Mesenchymal stem cell (in vitro differentiated cells and primary cell): ENCODE results near the gene FETUB.

Source experiments
- DNase-seq: peaks from one replicate; pipeline ENCODE4 v3.0.0-alpha.2; 2013
- H2AFZ ChIP-seq: one replicate; pipeline ENCODE4 v1.6.1; 2013; ENCODE audit warnings: low read depth, mild to moderate bottlenecking, control low read depth, inconsistent platforms, low read length, moderate library complexity
- H2AK5ac ChIP-seq: 2 replicates; pipeline ENCODE4 v1.6.1; 2013; ENCODE audit warnings: low read length, moderate library complexity, mild to moderate bottlenecking, inconsistent platforms; ENCODE audit not compliant: severe bottlenecking
- H2BK120ac ChIP-seq: one replicate; pipeline ENCODE4 v1.6.1; 2013; ENCODE audit warnings: low read depth, mild to moderate bottlenecking, inconsistent platforms, low read length, moderate library complexity
- H2BK12ac ChIP-seq, 2 experiments: one replicate each; pipeline ENCODE4 v1.6.1; 2013; ENCODE audit warnings: inconsistent platforms in 2 of 2, low read length in 2 of 2, mild to moderate bottlenecking in 2 of 2, moderate library complexity in 2 of 2, control low read depth in 1 of 2
- H2BK15ac ChIP-seq: one replicate; pipeline ENCODE4 v1.6.1; 2013; ENCODE audit warnings: mild to moderate bottlenecking, low read depth, inconsistent platforms; ENCODE audit not compliant: poor library complexity, severe bottlenecking
- H2BK5ac ChIP-seq: 2 replicates; pipeline ENCODE4 v1.6.1; 2013; ENCODE audit warnings: low read depth, mild to moderate bottlenecking, low read length, control low read depth, inconsistent platforms; ENCODE audit not compliant: poor library complexity, severe bottlenecking
- H3K14ac ChIP-seq, 2 experiments: one replicate each; pipeline ENCODE4 v1.6.1; 2013; ENCODE audit warnings: inconsistent platforms in 2 of 2, low read length in 2 of 2, control low read depth in 1 of 2, mild to moderate bottlenecking in 1 of 2, moderate library complexity in 1 of 2
- H3K18ac ChIP-seq, 2 experiments: one replicate each; pipeline ENCODE4 v1.6.1; 2013; ENCODE audit warnings: inconsistent platforms in 2 of 2, low read length in 2 of 2, control low read depth in 1 of 2, low read depth in 1 of 2, mild to moderate bottlenecking in 1 of 2
- H3K23ac ChIP-seq, 2 experiments: one replicate each; pipeline ENCODE4 v1.6.1; 2013; ENCODE audit warnings: inconsistent platforms in 2 of 2, low read length in 2 of 2, mild to moderate bottlenecking in 2 of 2, moderate library complexity in 2 of 2, control low read depth in 1 of 2
- H3K27ac ChIP-seq: 2 replicates; pipeline ENCODE4 v1.5.1; 2013; ENCODE audit warnings: mild to moderate bottlenecking, moderate library complexity, low read length, control low read depth, inconsistent platforms; ENCODE audit not compliant: poor library complexity, severe bottlenecking
- H3K27me3 ChIP-seq, 2 experiments: 2 replicates each; pipeline versions ENCODE4 v1.6.1 to v1.7.0; 2013; ENCODE audit warnings: low read length in 2 of 2, mild to moderate bottlenecking in 2 of 2, moderate library complexity in 2 of 2, control low read depth in 1 of 2, inconsistent platforms in 1 of 2; ENCODE audit not compliant: control insufficient read depth in 1 of 2, insufficient read depth in 1 of 2
- H3K36me3 ChIP-seq, 2 experiments: 2 replicates each; pipeline versions ENCODE4 v1.6.1 to v1.7.0; 2013; ENCODE audit warnings: low read length in 2 of 2, control low read depth in 1 of 2, inconsistent platforms in 1 of 2, low read depth in 1 of 2, mild to moderate bottlenecking in 1 of 2; ENCODE audit not compliant: insufficient read depth in 2 of 2, control insufficient read depth in 1 of 2
- H3K4ac ChIP-seq, 2 experiments: one replicate each; pipeline ENCODE4 v1.6.1; 2013; ENCODE audit warnings: inconsistent platforms in 2 of 2, low read length in 2 of 2, mild to moderate bottlenecking in 2 of 2, moderate library complexity in 2 of 2, control low read depth in 1 of 2, low read depth in 1 of 2
- H3K4me1 ChIP-seq: 2 replicates; pipeline ENCODE4 v1.6.1; 2013; ENCODE audit warnings: low read depth, low read length, control low read depth; ENCODE audit not compliant: control insufficient read depth, insufficient read depth
- H3K4me2 ChIP-seq: 2 replicates; pipeline ENCODE4 v1.6.1; 2013; ENCODE audit warnings: low read length, mild to moderate bottlenecking, inconsistent platforms; ENCODE audit not compliant: poor library complexity, severe bottlenecking
- H3K4me3 ChIP-seq, 2 experiments: 2 replicates each; pipeline versions ENCODE4 v1.5.1 to v1.7.0; 2013; ENCODE audit warnings: low read length in 2 of 2, mild to moderate bottlenecking in 2 of 2, control low read depth in 1 of 2, low read depth in 1 of 2; ENCODE audit not compliant: insufficient read depth in 1 of 2
- H3K79me1 ChIP-seq: replicated peaks from 2 replicates; pipeline ENCODE4 v1.6.1; 2013; ENCODE audit warnings: mild to moderate bottlenecking, control low read depth, low read length, inconsistent platforms; ENCODE audit not compliant: poor library complexity, severe bottlenecking
- H3K9ac ChIP-seq: 2 replicates; pipeline ENCODE4 v1.7.0; 2013; ENCODE audit warnings: mild to moderate bottlenecking, low read length, moderate library complexity
- H3K9me3 ChIP-seq: 2 replicates; pipeline ENCODE4 v1.7.0; 2013; ENCODE audit warnings: mild to moderate bottlenecking, low read length; ENCODE audit not compliant: control insufficient read depth
- H4K8ac ChIP-seq: one replicate; pipeline ENCODE4 v1.6.1; 2013; ENCODE audit warnings: inconsistent platforms, mild to moderate bottlenecking, low read length, moderate library complexity
- H4K91ac ChIP-seq: one replicate; pipeline ENCODE4 v1.6.1; 2013; ENCODE audit warnings: mild to moderate bottlenecking, low read length, inconsistent platforms
- WGBS: methylation state at CpG from one replicate; pipeline ENCODE4 v1.1.7; 2013; ENCODE audit warnings: mixed read lengths; 5-methylcytosine and 5-hydroxymethylcytosine counted together

The FETUB gene

DNA sequence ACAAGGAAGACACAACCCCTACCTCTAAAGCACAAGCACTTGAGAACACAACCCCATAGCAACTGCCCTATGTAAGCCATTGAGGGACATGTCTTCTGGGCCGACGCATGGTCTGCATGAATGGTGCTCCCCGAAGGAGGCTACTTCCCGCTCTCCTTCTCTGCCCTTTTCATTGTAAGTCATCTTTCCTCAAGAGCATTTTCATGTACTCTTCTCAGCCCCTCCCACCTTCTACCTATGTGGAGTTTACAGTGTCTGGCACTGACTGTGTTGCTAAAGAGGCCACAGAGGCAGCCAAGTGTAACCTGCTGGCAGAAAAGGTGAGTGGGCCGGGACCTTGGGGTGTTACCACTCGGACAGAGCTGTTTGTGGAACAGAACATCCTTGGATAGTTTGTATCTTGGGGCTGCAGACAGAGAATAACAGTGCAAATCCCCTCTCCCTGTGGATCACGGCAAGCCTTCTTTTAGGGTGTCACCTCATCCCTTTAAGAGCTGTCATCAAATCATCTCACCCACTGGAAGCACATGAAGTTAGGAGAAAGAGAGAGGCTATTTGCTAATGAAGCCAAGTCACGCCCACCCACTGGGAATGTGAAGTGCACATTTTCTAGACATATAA lies 21.8 kb upstream of the FETUB start:
- no peak overlapping the region for H3K9ac ChIP-seq
- WGBS, result 88% methylated on average over 6 of the region's 8 CpGs
- H2AFZ ChIP-seq, result no peak overlapping the region

DNA sequence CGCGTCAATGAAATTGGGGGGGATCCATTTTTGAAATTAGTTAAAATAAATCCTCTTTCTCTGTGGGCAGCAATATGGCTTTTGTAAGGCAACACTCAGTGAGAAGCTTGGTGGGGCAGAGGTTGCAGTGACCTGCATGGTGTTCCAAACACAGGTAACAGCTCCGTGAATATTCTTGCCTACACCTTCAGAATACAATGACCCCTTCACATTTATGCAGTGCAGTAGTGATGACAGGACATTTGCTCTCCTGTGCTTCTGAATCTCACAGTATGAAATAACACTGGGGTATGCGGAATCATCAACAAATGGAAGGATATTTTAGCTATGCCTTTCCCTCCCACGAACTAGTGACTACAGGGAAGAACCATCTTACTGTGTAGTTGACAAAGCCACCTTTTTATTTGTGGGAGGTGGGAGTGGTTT lies 20.4 kb upstream of the FETUB start:
- Histone ChIP-seq H3K23ac (no peak overlapping the region), H4K91ac (no peak overlapping the region), H4K8ac (no peak overlapping the region), H2AK5ac (no peak overlapping the region), H2AFZ (no peak overlapping the region), H3K14ac (no peak overlapping the region), H3K27me3 (peaks cover 10 to 48% of the 10 kb centered on the region in 2 experiments), H3K18ac (no peak overlapping the region), H3K36me3 (no peaks in the 10 kb centered on the region), H3K4me3 (no peak overlapping the region), H3K4me2 (no peak overlapping the region), H3K9ac (no peak overlapping the region), H3K9me3 (no peaks in the 10 kb centered on the region), H2BK120ac (no peak overlapping the region), H3K27ac (no peak overlapping the region), H3K79me1 (peaks cover 2% of the 10 kb centered on the region), H3K4ac (no peak overlapping the region), H3K4me1 (peaks cover 12% of the 10 kb centered on the region), H2BK5ac (no peak overlapping the region), H2BK12ac (no peak overlapping the region), H2BK15ac (no peak overlapping the region)
- WGBS, result 94% methylated on average over 5 of the region's 5 CpGs
- no peak for DNase-seq

More for the DNA sequence above, 21.8 kb upstream of the FETUB start:
- no peaks in the 10 kb centered on the region for H3K36me3 ChIP-seq
- no peak for DNase-seq
- no peak overlapping the region for H2BK12ac ChIP-seq
- no peak overlapping the region for H4K91ac ChIP-seq
- H3K9me3 ChIP-seq, result no peaks in the 10 kb centered on the region
- H3K79me1 ChIP-seq, result peaks cover 2% of the 10 kb centered on the region
- H3K27me3 ChIP-seq, result peaks cover 18 to 59% of the 10 kb centered on the region in 2 experiments
- H3K18ac ChIP-seq, result no peak overlapping the region
- H3K4me1 ChIP-seq, result peaks cover 12% of the 10 kb centered on the region
- no peak overlapping the region for H2BK15ac ChIP-seq
- H3K27ac ChIP-seq, result no peak overlapping the region
- H4K8ac ChIP-seq, result no peak overlapping the region
- no peak overlapping the region for H3K14ac ChIP-seq
- no peak overlapping the region for H3K4me3 ChIP-seq
- H3K4me2 ChIP-seq, result no peak overlapping the region
- no peak overlapping the region for H2BK120ac ChIP-seq
- H2AK5ac ChIP-seq, result peak overlapping the region; percentile 72
- H3K4ac ChIP-seq, result no peak overlapping the region
- H3K23ac ChIP-seq, result no peak overlapping the region
- H2BK5ac ChIP-seq, result no peak overlapping the region

DNA sequence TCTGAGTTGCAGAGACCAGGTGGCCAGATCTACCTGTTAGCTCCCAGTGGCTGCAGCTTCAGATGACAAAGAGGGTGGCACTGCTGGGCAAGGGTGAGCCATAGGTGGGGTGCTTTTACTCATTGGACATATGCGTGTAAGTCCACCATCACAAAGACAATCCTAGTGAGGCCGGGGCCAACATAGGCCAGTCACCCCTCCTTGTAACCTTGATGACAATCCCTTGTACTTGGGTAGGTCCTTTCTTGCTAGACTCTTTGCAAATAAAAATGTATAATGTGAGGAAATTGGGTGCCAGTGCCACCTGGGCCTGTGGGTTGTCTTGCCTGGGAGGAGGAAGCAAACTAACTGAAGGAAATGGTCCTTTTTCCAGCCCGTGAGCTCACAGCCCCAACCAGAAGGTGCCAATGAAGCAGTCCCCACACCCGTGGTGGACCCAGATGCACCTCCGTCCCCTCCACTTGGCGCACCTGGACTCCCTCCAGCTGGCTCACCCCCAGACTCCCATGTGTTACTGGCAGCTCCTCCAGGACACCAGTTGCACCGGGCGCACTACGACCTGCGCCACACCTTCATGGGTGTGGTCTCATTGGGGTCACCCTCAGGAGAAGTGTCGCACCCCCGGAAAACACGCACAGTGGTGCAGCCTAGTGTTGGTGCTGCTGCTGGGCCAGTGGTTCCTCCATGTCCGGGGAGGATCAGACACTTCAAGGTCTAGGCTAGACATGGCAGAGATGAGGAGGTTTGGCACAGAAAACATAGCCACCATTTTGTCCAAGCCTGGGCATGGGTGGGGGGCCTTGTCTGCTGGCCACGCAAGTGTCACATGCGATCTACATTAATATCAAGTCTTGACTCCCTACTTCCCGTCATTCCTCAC lies 19.7 kb upstream of the FETUB start:
- 86% methylated on average over 14 of the region's 17 CpGs for WGBS
- no peaks in the 10 kb centered on the region for H3K36me3 ChIP-seq
- no peak overlapping the region for H4K91ac ChIP-seq
- H3K4me1 ChIP-seq, result peaks cover 12% of the 10 kb centered on the region
- no peak overlapping the region for H3K23ac ChIP-seq
- H2AFZ ChIP-seq, result no peak overlapping the region
- H3K79me1 ChIP-seq, result no peaks in the 10 kb centered on the region
- no peaks in the 10 kb centered on the region for H3K9me3 ChIP-seq
- no peak overlapping the region for H2BK5ac ChIP-seq
- H3K4ac ChIP-seq, result no peak overlapping the region
- no peak overlapping the region for H3K9ac ChIP-seq
- H3K27me3 ChIP-seq, result peaks cover 11 to 49% of the 10 kb centered on the region in 2 experiments
- H3K18ac ChIP-seq, result no peak overlapping the region
- H2BK12ac ChIP-seq, result no peak overlapping the region
- H3K14ac ChIP-seq, result no peak overlapping the region
- no peak overlapping the region for H3K4me2 ChIP-seq
- no peak overlapping the region for H3K4me3 ChIP-seq
- DNase-seq, result no peak
- no peak overlapping the region for H3K27ac ChIP-seq
- no peak overlapping the region for H2BK120ac ChIP-seq
- H4K8ac ChIP-seq, result no peak overlapping the region
- H2BK15ac ChIP-seq, result no peak overlapping the region
- H2AK5ac ChIP-seq, result no peak overlapping the region

GRCh38 chr3:186621894-186622650 lies 18.1 kb upstream of the FETUB start:
- Histone ChIP-seq H3K18ac (no peak overlapping the region), H3K23ac (no peak overlapping the region), H2BK15ac (no peak overlapping the region), H3K4me3 (no peak overlapping the region), H3K9ac (no peak overlapping the region), H3K27ac (no peak overlapping the region), H2BK120ac (no peak overlapping the region), H2AK5ac (no peak overlapping the region), H4K8ac (no peak overlapping the region), H3K9me3 (no peaks in the 10 kb centered on the region), H3K36me3 (no peaks in the 10 kb centered on the region), H3K79me1 (no peaks in the 10 kb centered on the region), H3K4me2 (no peak overlapping the region), H2AFZ (no peak overlapping the region), H3K14ac (no peak overlapping the region), H3K27me3 (peaks cover 17 to 57% of the 10 kb centered on the region in 2 experiments), H4K91ac (no peak overlapping the region), H2BK5ac (no peak overlapping the region), H3K4ac (no peak overlapping the region), H2BK12ac (no peak overlapping the region), H3K4me1 (peaks cover 10% of the 10 kb centered on the region)
- WGBS, result 83% methylated on average over 5 of the region's 7 CpGs
- DNase-seq, result no peak
